ENCODE data around the gene LLGL1. TPM values are rescaled to one million over a fixed set of nuclear protein-coding genes. Genes with fewer than 3 reads are reported as not detected.

LLGL1 gene
- total RNA-seq, 1 experiment from 2014 or later, result 65.0 TPM

DNA sequence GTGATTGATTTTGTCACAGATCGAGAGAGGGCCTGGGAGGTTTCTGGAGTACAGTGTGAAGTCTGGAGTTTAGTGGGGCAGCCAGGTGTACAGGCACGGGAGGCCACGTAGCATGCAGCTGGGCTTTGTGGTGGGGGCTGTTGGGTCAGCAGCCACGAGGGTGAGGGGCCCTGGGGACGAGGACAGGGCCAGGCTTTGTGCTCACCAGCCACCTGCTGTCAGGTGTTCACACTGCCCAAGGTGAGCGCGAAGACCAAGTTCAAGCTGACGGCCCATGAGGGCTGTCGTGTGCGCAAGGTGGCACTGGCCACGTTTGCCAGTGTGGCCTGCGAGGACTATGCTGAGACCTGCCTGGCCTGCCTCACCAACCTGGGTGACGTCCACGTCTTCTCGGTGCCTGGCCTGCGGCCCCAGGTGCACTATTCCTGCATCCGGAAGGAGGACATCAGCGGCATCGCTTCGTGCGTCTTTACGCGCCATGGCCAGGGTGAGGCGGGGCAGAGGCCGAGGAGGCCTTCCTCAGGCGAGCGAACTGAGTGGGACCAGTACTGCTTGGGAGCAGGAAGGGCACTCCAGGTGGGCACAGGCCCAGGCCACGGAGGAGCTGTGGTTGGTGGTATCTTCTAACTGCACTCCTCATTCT lies 15.9 kb downstream of the LLGL1 start:
- H3K36me3 Mint-ChIP-seq (ENCODE audit: insufficient read depth in 1 of 3, low read depth in 3 of 3), result peaks cover 20 to 77% (median 67%) of the 10 kb centered on the region in 3 experiments
- H3K27ac Mint-ChIP-seq, result peak overlapping the region in 1 of 3 experiments; percentile 44; a peak in 1 of 7 replicates

More for the DNA sequence above, 15.9 kb downstream of the LLGL1 start:
- Histone ChIP-seq H2BK15ac (ENCODE audit: low read depth, low read length) (no peak overlapping the region), H3K79me2 (ENCODE audit: insufficient read depth, low read length) (no peaks in the 10 kb centered on the region), H3K79me1 (ENCODE audit: insufficient read depth, low read depth, low read length, poor library complexity, severe bottlenecking) (no peaks in the 10 kb centered on the region), H4K5ac (ENCODE audit: insufficient read length, low read depth, low read length) (no peak overlapping the region), H2BK12ac (ENCODE audit: insufficient read length, low read depth, low read length) (no peak overlapping the region), H4K20me1 (ENCODE audit: control insufficient read depth, insufficient read depth, insufficient read length) (peaks cover 3% of the 10 kb centered on the region), H3K23ac (ENCODE audit: insufficient read length, low read depth, low read length) (no peak overlapping the region), H3K4me2 (ENCODE audit: insufficient read depth, insufficient read length, low read length) (no peak overlapping the region), H2BK5ac (ENCODE audit: insufficient read length, low read length) (no peak overlapping the region), H2BK20ac (ENCODE audit: low read depth, low read length, poor library complexity, severe bottlenecking) (no peak overlapping the region), H3K23me2 (ENCODE audit: insufficient read length, low read depth, low read length, poor library complexity, severe bottlenecking) (no peaks in the 10 kb centered on the region), H3T11ph (ENCODE audit: low read length) (no peak overlapping the region), H3K27me3 (ENCODE audit: insufficient read depth, low read length) (no peaks in the 10 kb centered on the region), H3K9me3 (ENCODE audit: control insufficient read depth, low read depth, low read length) (no peaks in the 10 kb centered on the region), H3K27ac (ENCODE audit: insufficient read length, low read depth, low read length) (no peak overlapping the region), H3K9ac (ENCODE audit: extremely low read depth, insufficient read length, low read length) (no peak overlapping the region), H2BK120ac (ENCODE audit: low read depth, low read length, poor library complexity, severe bottlenecking) (no peak overlapping the region), H3K4me1 (ENCODE audit: insufficient read depth, low read length) (no peaks in the 10 kb centered on the region), H4K91ac (ENCODE audit: insufficient read length, low read depth, low read length) (no peak overlapping the region), H3K56ac (ENCODE audit: insufficient read length, low read depth, low read length) (no peak overlapping the region), H3K4ac (ENCODE audit: low read depth, low read length) (no peak overlapping the region), H2AK5ac (ENCODE audit: insufficient read length, low read length) (no peak overlapping the region), H3K14ac (ENCODE audit: insufficient read depth, low read length) (no peak overlapping the region), H4K8ac (replicated peaks; ENCODE audit: insufficient read length, low read depth, low read length) (no peak overlapping the region), H2AFZ (ENCODE audit: low read length) (no peak overlapping the region), H3K18ac (ENCODE audit: insufficient read length, low read depth, low read length) (no peak overlapping the region)
- no peak overlapping the region for H3K4me3 Mint-ChIP-seq
- no CpG with 5 or more reads among the region's 28 CpGs for WGBS (ENCODE audit: extremely low coverage, insufficient read length, low lambda C conversion rate)
- H3K27me3 Mint-ChIP-seq (ENCODE audit: low read depth), result no peaks in the 10 kb centered on the region
- TF ChIP-seq, protein P1, sequence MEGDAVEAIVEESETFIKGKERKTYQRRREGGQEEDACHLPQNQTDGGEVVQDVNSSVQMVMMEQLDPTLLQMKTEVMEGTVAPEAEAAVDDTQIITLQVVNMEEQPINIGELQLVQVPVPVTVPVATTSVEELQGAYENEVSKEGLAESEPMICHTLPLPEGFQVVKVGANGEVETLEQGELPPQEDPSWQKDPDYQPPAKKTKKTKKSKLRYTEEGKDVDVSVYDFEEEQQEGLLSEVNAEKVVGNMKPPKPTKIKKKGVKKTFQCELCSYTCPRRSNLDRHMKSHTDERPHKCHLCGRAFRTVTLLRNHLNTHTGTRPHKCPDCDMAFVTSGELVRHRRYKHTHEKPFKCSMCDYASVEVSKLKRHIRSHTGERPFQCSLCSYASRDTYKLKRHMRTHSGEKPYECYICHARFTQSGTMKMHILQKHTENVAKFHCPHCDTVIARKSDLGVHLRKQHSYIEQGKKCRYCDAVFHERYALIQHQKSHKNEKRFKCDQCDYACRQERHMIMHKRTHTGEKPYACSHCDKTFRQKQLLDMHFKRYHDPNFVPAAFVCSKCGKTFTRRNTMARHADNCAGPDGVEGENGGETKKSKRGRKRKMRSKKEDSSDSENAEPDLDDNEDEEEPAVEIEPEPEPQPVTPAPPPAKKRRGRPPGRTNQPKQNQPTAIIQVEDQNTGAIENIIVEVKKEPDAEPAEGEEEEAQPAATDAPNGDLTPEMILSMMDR (conservative IDR thresholded peaks at IDR 0.05), result peak; percentile 25; the same call in 1 of the 3 replicates
- DNase-seq, result peak; percentile 65
- H3K4me1 Mint-ChIP-seq, result peaks cover 0 to 8% of the 10 kb centered on the region in 2 experiments; a peak in 1 of 4 replicates
- no peaks in the 10 kb centered on the region for H3K9me3 Mint-ChIP-seq

Data from H9 (cell line).